Spleen (tissue), 11 donors: Measurements from ENCODE around the gene CCNY. TPM values are rescaled to one million over a fixed set of nuclear protein-coding genes. Genes with fewer than 3 reads are reported as not detected.

Source experiments
- DNase-seq: peaks from one replicate; pipeline ENCODE4 v3.0.0-alpha.2; 2020
- H3K27ac ChIP-seq, 8 donors: fragments of 200-600 bp; sonication (generic) in 7 of 8; 1 replicate in 4 of 8; 2 replicates in 4 of 8; pipeline versions ENCODE4 v1.5.0 to v1.8.0; 2016 to 2021; ENCODE audit warnings: inconsistent platforms in 4 of 8, mild to moderate bottlenecking in 4 of 8, moderate library complexity in 1 of 8
- H3K27me3 ChIP-seq, 7 donors: fragments of 200-600 bp; sonication (generic) in 6 of 7; replicated peaks in 1 of 7; 1 replicate in 4 of 7; 2 replicates in 3 of 7; pipeline versions ENCODE4 v1.5.0 to v1.8.0; 2016 to 2021; ENCODE audit warnings: inconsistent platforms in 3 of 7, mild to moderate bottlenecking in 1 of 7
- H3K36me3 ChIP-seq, 6 donors: fragments of 200-600 bp; sonication (generic) in 5 of 6; 1 replicate in 4 of 6; 2 replicates in 2 of 6; pipeline versions ENCODE4 v1.5.0 to v1.8.0; 2016 to 2021; ENCODE audit warnings: inconsistent platforms in 2 of 6
- H3K4me1 ChIP-seq, 6 donors: fragments of 200-600 bp; sonication (generic) in 5 of 6; 1 replicate in 3 of 6; 2 replicates in 3 of 6; pipeline versions ENCODE4 v1.5.0 to v1.8.0; 2016 to 2021; ENCODE audit warnings: inconsistent platforms in 3 of 6
- H3K4me3 ChIP-seq, 8 donors: fragments of 200-600 bp; sonication (generic) in 7 of 8; 1 replicate in 4 of 8; 2 replicates in 4 of 8; pipeline versions ENCODE4 v1.5.0 to v1.8.0; 2016 to 2021; ENCODE audit warnings: inconsistent platforms in 4 of 8, mild to moderate bottlenecking in 4 of 8, moderate library complexity in 2 of 8
- H3K9me3 ChIP-seq, 8 donors: fragments of 200-600 bp; sonication (generic) in 7 of 8; 1 replicate in 4 of 8; 2 replicates in 4 of 8; pipeline versions ENCODE4 v1.5.0 to v1.8.0; 2016 to 2021; ENCODE audit warnings: inconsistent platforms in 4 of 8
- CTCF ChIP-seq, 11 experiments: fragments of 200-600 bp in 7 of 11; fragments of 450-650 bp in 4 of 11; sonication (generic) in 4 of 11; IDR thresholded peaks in 8 of 11; conservative IDR thresholded peaks in 3 of 11; 1 replicate in 7 of 11; 2 replicates in 4 of 11; pipeline versions ENCODE4 v1.4.0 to v1.8.0; 2016 to 2021; ENCODE audit warnings: antibody characterized with exemption in 11 of 11, inconsistent platforms in 4 of 11, mild to moderate bottlenecking in 1 of 11
- POLR2A ChIP-seq, 3 donors: fragments of 450-650 bp; IDR thresholded peaks; one replicate each; pipeline ENCODE4 v1.5.1; 2017; ENCODE audit warnings: antibody characterized with exemption in 3 of 3, mild to moderate bottlenecking in 1 of 3
- POLR2AphosphoS5 ChIP-seq, 3 donors: sonication (generic); formaldehyde crosslinking; IDR thresholded peaks; one replicate each; pipeline ENCODE4 v1.5.1; 2017; ENCODE audit warnings: antibody characterized with exemption in 3 of 3
- WGBS, 5 donors: extraction: QIAGEN DNeasy Blood & Tissue Kit in 3 of 5; methylation state at CpG; one replicate each; pipeline versions ENCODE4 v1.1.5 to v1.1.7; 2013 to 2018; 5-methylcytosine and 5-hydroxymethylcytosine counted together
- intact Hi-C: fragments of 100-400 bp; cut with DNase I; formaldehyde crosslinking; loops from one replicate; pipeline ENCODE4 v1.15.0; 2023; ENCODE audit warnings: low total_unique reads
- polyA plus RNA-seq, 3 donors: library from polyadenylated mRNA; stranded (reverse); fragments of 200-250 nt; gene quantifications; one replicate each; pipeline ENCODE4 v1.2.1, GENCODE V29; 2013
- total RNA-seq, 7 donors: library from RNA; depleted of rRNA in 3 of 7; stranded (reverse); fragments of >200 nt in 3 of 7; fragmentation: NEBNext Ultra II Directional in 4 of 7; extraction: Animal tissue kit (Norgen Biotek cat#: 25700) in 4 of 7; gene quantifications; one replicate each; pipeline versions ENCODE4 v1.1.0 to v1.2.1, GENCODE V29; 2016 to 2021
- donor health status: healthy with polysubstance abuse.
- donor health status: DM: no; HTN: no; CAD: no; lungs with moderate emphysema.
- donor health status: DM: no; HTN: no; CAD: no.
- donor health status: Bipolar disorder and iron deficiency.
- donor health status: healthy.
- donor health status: DM: no; HTN: no; CAD: no.
- donor health status: DM: yes; HTN: yes; CAD: no.

CCNY gene
- total and polyA plus RNA-seq, 10 donors: 21.1 to 83.1 (median 52.1) TPM

- H3K27ac ChIP-seq: no peak overlapping the region
- intact Hi-C loops: no loop called here
- WGBS, 5 donors: 84 to 93% (median 87%) methylated on average over 4 of the region's 4 CpGs
- H3K36me3 ChIP-seq: no peaks in the 10 kb centered on the region
- DNase-seq: no peak
- no peak for TF ChIP-seq CTCF (IDR thresholded peaks at IDR 0.05 in 8 of 11, conservative IDR thresholded peaks at IDR 0.05 in 3 of 11)
- no peak for TF ChIP-seq POLR2AphosphoS5 (IDR thresholded peaks at IDR 0.05)
- TF ChIP-seq POLR2A (IDR thresholded peaks at IDR 0.05): no peak
- H3K9me3 ChIP-seq: no peaks in the 10 kb centered on the region
- H3K4me3 ChIP-seq: no peak overlapping the region
- H3K27me3 ChIP-seq: no peaks in the 10 kb centered on the region
- H3K4me1 ChIP-seq: peaks cover 21 to 95% (median 61%) of the 10 kb centered on the region in 6 donors
These were observed 31.0 kb downstream of the CCNY start for GRCh38 chr10:35367107-35367859.

DNA sequence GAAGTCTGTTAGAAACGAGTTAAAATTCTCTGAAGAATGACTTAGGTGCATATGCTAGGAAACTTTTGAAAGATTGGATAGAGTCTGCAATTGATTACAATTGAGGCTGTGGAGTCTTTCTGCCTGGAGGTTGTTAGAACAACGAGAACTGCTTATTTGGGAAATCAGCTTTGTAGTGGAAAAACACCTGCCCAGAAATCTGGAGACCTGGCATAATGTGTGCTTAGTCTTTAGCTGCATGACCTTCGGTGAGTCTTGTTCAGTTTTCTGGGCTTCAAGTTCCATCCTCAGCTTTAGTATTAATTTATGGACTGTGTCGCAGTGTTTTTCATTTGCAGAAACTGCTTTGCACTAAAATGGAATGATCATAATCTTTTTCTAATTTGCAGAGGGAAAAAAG lies 31.7 kb downstream of the CCNY start:
- WGBS, 5 donors: 84 to 94% (median 89%) methylated on average over 4 of the region's 4 CpGs
- Histone ChIP-seq H3K9me3 (no peaks in the 10 kb centered on the region), H3K36me3 (no peaks in the 10 kb centered on the region), H3K27me3 (no peaks in the 10 kb centered on the region), H3K4me3 (no peak overlapping the region), H3K27ac (peak overlapping the region in 3 of 8 donors; percentile 17 to 66 (median 37)), H3K4me1 (peaks cover 26 to 99% (median 67%) of the 10 kb centered on the region in 6 donors)
- TF ChIP-seq POLR2A (IDR thresholded peaks at IDR 0.05): no peak
- TF ChIP-seq POLR2AphosphoS5 (IDR thresholded peaks at IDR 0.05): no peak
- intact Hi-C loops: no loop called here
- no peak for DNase-seq

- H3K4me1 ChIP-seq: peaks cover 26 to 99% (median 68%) of the 10 kb centered on the region in 6 donors
- TF ChIP-seq POLR2AphosphoS5 (IDR thresholded peaks at IDR 0.05) (no peak), CTCF (IDR thresholded peaks at IDR 0.05 in 8 of 11, conservative IDR thresholded peaks at IDR 0.05 in 3 of 11) (no peak), POLR2A (IDR thresholded peaks at IDR 0.05) (no peak)
- no peaks in the 10 kb centered on the region for H3K36me3 ChIP-seq
- no peak for DNase-seq
- 62 to 76% (median 65%) methylated on average over 11 of the region's 11 CpGs for WGBS, 5 donors
- H3K9me3 ChIP-seq: no peaks in the 10 kb centered on the region
- intact Hi-C loops: no loop called here
- no peak overlapping the region for H3K4me3 ChIP-seq
- no peaks in the 10 kb centered on the region for H3K27me3 ChIP-seq
- peak overlapping the region in 7 of 8 donors; percentile 17 to 70 (median 66) for H3K27ac ChIP-seq
These were observed 32.3 kb downstream of the CCNY start for GRCh38 chr10:35368485-35369048.

DNA sequence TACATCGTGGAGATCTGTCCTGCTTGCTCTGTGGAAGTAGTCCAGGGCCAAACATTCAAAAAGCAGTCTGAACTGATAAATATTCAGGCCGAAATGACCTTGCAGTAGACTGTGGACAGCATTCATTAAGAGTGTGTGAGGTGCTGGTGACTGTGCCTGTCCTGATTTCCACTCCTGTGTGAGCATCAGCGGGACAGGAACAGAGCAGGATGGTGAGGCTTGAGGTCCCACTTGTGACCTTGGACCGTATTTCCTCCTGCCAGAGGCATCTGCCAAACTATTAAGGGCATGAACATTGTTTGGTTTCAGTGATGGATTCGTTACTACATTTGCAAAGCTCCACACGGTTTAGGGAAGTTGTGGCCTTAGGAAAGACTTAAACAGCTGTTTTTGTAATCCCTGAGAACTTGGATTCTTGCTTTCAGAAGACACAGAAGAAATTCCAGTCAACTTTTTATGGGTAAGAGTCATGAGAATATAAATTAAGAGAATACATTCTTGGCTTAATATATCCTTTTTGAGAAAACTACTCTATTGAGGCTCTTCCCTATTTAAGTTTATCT lies 32.8 kb downstream of the CCNY start:
- Histone ChIP-seq H3K36me3 (no peaks in the 10 kb centered on the region), H3K4me3 (no peak overlapping the region), H3K27ac (peak overlapping the region in 7 of 8 donors; percentile 17 to 70 (median 66)), H3K9me3 (no peaks in the 10 kb centered on the region), H3K4me1 (peaks cover 31 to 99% (median 68%) of the 10 kb centered on the region in 6 donors), H3K27me3 (no peaks in the 10 kb centered on the region)
- WGBS, 5 donors: 17 to 28% (median 21%) methylated on average over 6 of the region's 6 CpGs
- no peak for TF ChIP-seq CTCF (IDR thresholded peaks at IDR 0.05 in 8 of 11, conservative IDR thresholded peaks at IDR 0.05 in 3 of 11)
- TF ChIP-seq POLR2A (IDR thresholded peaks at IDR 0.05): no peak
- peak in 1 of 3 donors; percentile 75 for TF ChIP-seq POLR2AphosphoS5 (IDR thresholded peaks at IDR 0.05)
- DNase-seq: no peak
- intact Hi-C loops: no loop called here
